HG02852 (cell line): ENCODE results near the gene WT1.

ENCODE experiments used
- ATAC-seq: cut with Tn5 transposase; IDR thresholded peaks from one replicate; pipeline ENCODE4 v1.9.1; 2021; ENCODE audit warnings: mild to moderate bottlenecking, moderate library complexity; ENCODE audit not compliant: unreplicated experiment

WT1 gene

DNA sequence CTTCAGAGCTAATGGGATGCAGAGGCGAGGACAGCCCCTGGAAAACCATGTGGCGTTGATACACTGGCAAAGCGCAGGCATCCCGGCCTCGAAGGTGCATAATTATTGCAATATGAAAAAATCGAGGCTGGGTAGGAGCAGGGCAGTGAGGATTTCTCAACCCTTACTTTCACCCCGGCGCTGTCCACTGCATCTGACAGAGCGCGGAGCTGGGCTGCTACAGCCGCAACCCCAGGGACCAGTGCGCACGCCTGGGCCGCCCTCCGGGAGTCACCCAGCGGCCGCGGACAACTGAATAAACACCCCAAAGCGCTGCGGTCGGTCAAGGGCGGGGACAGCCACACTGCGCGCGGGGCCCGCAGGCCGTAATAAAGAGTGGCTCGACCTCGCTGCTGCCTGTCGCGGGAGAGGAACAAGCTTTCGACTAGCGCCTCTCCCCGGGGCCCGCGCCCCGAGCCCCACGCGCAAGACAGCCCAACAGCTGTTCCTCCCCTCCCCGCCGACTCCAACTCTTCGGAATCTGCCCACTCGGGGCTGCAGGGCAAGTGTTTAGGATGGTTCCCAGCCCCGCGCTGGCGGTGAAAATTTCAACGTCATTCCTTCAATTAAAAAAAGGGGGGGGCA, 3.6 kb upstream of the WT1 start:
- no peak for ATAC-seq

DNA sequence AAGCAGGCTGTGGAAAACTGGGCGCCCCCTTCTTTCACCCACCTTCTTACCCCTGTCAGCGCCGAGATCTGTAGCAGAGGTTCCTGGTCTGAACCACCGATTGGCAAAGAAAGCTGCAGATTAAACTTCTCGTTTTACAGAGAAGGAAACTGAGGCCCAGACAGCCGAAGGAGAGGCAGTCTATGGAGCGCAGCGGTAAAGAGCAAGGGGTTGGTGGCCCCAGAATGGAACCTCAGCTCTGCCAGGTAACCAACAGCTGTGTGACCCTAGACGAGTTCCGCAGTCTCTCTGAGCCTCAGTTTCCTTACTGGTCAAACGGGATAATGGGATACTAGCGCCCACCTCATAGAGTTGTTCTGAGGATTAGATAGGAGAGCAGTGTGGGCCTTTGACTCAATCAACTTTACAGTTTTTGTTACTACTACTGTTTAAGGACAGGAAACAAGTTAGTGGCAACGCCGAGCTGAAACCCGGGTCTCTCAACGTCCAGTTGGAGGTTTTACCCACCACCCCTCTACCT, 3.1 kb upstream of the WT1 start:
- ATAC-seq, result no peak

DNA sequence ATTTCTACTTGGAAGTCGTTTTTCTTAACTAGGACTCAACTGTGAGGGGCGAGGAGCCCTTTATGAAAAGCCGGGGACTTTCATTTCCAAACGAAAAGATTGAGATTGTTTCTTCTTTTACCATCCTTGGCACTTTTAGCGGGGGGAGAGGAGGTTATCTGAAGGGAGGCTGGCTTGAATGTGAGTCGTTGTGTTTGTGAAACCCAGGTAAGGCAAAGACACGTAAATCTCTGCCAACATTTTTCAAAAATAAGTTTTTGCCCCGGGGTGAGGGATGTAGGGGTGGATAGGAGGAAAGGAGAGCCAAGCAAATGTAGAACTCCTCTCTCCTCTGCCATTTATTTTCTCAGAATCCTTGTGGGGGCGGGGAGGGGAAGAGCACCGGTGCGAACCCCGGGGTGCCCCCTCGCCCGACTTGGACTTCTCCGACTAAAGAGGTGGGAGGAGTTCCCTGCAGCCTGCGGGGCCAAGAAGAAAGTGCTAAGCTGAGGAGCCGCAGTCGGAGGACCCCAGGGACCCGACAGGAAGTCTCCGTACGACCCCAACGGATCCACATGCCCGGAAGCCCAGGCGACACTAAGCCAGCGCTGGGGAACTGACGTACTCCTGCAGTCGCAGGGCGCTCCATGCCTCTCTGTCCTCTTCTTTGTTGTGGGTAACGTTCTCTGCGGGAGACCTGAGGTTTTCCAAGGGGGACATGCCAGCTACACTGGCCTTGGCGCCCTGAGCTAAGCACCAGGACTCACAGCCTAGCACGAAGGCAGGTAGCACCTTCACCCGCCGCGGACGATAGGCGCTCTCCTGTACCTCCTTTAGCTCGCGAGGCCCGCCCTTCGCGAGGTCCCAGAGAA, 2.4 kb upstream of the WT1 start:
- no peak for ATAC-seq

DNA sequence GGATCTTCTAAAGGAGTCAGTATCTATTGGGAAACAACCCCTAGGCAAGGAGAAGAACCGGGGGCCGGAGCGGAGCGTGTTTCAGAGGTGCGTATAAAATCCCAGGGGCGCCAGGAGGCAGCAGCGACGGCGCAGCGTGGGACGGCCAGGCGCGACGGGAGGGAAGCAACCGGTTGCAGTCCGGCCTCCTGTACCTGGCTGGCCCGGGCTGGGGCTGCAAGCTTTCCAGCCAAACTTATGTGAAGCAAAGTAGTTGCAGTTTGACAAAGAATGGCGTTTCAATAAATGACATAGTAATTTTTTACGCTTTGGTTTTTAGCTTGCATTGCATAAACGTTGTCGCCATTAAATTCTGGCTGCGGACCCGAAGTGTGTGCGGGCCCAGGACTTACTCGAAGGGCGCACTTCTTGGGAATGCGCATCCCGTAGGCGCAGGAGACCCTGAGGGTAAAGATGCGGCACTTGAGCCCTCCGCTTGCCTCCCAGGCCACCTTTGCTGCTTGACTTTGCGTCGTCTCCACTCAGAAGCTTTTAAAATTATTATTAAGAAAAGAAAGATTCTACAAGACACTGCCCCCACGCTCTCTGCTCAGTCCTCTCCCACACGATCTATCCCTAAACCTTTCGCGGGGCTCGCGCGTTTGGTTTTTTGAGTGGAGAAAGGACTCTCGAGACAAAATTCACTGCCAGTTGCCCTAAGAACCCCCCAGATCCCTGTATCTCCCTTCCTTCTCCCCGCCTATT, 1.6 kb upstream of the WT1 start:
- no peak for ATAC-seq

DNA sequence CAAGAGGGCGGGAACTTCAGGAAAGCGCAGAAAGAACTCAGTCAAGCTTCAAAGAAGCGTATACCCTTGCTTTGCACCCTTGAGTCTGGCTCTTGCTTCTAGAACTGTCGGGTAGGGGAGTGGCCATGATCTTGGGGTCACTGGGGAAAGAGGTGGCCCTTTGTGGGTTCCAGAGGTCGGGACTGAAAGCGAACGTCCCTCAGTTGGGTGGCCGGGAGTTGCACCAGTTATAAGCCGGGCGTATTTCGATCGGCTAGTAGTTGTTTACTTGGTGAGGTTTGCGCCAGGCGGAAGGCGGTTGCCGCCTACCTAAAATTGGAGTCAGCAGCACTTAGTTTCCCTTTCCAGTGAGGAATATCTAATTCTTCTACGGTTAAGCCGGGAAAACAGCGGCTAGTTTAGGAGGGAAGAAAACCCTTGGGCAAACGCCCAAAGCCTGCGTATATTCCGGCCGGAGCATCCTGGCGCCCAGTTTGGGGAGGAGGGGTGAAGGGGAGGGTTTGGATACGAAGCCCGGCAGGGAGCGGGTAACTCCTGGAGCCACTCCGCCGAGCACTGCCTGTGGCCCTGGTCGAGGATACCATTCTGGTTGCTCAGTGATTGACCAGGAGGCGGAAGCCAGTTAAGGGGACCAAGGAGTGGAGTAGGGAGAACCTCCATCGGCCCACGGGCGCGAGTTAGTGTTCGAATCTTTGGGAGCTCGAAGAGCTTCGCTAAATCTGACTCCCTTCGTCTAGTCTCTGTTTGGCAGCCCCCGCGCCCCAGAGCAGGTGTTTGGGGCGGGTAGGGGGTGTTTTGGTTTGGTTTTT, 807 bp upstream of the WT1 start:
- no peak for ATAC-seq

DNA sequence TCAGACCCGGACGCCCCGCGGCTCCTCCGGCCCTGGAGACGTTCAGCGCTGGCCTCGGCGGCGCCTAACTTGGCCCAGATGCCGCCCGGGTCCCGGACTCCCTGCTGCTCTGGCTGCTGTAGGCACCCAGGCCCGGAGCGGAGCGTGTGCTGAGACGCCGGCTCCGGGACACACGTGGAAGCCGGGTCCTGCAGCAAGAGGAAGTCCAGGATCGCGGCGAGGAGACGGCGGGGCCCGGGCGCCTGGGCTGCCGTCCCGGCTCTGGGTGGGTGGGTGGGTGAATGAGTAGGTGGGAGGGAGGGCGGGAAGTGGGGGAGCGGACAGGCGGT, 223 bp downstream of the WT1 start:
- ATAC-seq, result no peak

DNA sequence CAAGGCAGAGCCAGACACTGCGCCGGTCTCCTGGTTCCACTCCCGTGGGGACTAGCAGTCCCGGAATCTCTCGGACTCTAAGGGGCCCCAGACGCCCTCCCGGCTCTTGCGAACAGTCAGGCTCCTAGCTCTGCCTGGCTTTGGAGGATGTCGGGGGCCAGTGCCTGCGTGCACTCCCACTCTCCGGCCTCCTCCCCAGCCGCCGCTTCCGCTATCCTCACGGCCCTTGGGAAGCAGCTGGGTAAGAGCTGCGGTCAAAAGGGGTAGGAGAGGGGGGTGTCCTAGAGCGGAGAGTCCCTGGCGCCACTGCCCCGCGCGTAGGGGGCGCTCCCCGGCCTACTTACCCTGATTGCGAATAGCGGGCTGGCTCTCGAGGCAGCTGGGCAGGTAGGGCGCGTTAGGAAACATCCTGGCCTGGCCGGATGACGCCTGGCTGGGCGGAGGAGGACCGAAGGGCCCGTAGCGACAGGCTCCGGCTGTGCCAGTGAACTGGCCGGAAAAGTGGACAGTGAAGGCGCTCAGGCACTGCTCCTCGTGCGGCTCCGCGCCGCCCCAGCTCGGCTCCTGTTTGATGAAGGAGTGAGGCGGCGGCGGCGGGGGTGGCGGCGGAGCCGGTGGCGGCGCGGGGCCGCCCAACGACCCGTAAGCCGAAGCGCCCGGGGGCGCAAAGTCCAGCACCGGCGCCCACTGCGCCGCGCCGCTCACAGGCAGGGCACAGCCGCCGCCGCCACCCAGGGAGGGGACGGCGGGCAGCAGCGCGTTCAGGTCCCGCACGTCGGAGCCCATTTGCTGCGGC, 785 bp downstream of the WT1 start:
- ATAC-seq, result no peak

DNA sequence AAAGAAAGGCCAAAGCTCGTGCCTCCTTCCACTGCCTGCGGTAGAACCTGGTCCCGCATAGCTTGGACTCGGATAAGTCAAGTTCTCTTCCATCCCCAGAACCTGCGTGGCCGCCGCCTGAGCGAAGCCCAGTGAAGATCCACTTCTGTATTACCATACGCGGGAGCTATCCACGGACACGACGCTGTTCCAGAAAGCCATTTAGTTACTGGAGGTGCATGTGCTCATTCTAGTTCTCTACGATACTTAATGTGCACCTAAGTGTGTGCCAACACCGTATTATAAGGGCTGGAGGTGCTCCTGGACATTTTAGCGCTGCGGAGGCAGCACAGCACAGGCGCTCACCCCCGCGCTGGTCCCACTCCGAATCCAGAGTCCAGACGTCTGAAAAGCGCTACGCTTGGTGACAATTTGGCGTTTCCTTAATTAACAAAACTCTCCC, 1.4 kb downstream of the WT1 start:
- ATAC-seq, result no peak

DNA sequence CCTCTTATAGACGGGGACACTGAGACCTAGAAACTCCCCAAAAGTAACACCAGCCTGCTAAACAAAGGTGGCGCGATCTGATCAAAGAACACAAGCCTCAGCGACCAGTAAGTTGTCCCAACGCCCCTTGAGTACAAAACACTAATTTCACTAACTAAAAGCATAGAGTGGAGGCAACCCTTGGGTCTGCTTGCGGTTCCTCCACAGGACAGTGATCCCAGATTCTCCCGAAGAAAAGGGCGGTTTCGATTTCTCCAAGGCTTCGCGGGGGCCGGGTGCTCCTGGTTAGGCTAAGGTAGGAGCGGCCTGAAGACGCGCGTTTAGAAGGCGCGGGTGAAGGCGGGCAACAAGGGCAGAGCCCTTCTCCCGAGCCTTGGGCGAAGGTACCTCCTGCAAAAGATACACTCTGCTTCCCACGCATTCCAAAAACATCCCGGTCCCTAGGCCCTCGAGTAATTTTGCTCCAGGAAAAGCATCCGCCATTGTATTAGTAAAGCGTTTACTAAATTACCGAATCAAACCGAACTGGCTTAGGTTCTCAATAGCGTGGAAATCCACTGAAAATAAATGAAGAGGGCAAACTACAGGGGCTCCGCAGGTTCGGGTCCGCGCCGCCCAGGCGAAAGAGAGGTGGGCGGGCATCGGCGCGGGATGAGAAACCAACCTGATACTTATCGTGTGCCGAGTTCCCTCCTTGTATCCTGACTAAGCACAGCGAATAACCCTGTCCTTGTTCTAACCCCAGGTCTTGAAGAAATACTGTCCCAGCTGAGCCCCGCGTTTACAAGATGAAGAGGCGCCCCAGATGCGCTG, 2.0 kb downstream of the WT1 start:
- ATAC-seq, result no peak

DNA sequence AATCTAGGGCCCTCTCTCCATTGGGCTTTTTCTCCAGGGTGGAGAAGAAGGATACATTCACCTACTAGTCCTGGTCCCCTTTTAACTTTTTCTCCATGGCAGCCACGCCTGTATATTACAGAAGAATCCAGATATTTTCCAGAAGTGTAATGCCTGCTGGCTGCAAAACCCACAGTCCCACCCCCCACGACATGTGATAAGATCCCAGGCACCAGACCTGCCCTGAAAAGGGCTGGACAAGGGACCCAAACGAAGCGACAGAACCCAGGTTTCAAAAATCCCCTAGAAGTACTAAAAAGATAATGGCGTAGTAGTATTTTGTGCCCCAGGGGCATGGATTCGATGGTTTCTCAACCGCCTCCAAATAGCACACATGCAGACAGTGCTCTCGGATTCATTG, 2.8 kb downstream of the WT1 start:
- ATAC-seq, result no peak

DNA sequence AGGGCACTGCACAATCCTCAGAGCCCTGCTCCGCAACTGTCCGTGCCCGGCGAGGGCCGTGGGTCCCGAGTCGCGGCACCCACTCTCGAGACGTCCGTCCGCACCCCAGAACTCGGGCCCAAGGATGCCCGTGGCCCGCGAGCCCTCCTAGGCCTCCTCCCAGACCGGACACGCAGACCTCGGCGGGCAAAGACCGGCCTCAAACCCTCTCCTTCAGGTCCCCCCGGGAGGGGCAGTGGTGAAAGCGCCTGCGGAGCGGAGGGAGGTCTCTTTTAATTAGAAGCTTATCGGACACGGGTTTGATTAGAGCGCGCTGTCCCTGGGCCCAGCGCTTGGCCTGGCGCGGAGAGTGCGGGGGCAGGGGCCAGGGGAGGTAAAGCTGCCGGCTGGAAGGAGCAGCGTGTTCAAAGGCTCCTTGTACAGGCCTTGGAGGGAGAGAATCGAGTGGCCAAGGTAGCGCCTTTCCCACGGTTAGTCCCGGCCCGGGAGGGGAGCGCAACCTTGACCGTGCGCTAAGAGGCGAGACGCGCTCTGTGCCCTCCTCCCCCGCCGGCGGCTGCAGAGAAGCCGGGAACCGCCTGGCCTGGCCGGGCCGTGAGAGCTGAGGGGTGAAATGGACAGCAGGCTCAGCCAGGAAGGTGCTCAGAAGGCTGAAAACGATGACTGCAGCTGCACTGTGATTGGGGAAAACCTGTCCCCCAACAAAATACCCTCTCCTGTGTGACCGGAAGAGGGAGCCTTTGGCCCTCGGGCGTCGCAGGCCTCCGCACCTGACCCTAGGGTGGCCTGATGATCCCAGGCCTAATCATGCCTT, 4.6 kb downstream of the WT1 start:
- ATAC-seq, result no peak

DNA sequence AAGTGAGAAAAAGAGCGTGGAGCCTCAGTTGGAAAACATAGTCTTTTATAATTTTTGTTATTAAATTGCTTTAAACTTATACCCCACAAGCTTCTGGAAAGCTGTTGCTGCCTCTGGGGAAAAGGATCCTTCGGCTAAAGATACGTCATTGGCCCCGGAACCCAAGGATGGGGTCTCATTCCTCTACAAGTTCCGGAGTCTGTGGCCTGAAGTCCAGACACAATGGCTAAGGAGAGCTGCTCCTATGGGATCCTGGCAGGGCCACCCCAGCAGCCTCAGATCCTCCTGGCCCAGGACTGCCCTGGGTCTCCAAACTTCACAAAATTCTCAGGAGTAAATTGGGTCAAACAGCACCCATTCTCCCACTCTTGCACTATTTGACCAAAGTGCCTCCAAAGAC, 5.9 kb downstream of the WT1 start:
- no peak for ATAC-seq

DNA sequence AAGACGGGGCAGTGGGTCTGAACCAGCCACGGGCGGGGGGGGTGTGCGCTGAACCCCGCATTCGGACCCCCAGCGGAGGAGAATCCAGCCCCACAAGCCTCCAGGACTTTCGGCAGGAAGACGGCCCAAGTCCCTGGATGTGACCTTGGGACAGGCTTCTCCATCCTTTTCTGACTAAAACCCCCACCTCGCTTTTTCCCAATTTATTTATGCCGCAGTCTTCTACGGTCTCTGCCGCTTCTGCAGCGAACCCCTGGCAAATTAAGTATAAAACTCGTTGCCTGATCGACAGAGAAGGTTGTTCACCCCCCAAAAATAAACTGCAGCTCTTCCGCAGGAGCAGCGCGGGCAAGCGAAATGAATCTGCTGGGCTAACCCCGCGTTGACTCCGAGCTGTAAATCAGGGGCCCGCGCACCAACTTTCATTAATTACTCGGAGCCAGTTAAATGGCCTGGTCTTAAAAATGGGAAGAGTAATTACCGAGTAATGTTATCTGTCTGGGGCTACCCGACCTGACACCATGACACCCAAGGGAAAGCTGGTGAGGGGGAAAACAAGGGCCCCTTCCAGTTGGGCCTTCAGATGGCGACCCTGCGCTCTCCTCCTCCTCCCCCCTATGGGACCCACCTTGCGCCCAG, 6.6 kb downstream of the WT1 start:
- ATAC-seq, result no peak

DNA sequence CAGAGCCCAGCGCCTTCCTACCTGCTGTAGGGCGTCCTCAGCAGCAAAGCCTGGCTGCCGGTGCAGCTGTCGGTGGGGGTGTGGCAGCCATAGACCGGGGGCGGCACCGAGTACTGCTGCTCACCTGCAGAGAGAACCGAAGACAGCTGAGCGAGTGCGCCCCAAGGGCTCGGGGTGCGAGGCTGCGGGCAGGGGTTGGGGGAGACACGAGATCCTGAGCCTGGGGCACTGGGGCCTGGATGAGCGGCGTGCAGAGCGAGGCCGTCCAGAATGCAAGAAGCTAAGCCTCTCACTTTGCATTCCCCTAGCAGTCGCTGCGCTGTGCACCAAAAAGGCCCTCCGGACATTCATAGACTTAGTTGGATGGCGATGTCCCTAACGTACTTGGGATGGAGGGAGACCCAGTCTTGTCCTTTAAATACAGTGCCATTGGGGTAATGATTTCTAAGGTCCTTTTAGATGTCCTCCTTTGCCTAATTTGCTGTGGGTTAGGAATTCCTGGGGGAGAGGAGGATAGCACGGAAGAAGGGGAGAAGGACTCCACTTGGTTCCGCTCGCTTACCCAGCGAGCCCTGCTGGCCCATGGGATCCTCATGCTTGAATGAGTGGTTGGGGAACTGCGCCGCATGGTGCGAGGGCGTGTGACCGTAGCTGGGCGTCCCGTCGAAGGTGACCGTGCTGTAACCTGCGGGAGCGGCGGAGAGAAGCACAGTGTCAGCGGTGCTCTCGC, 7.2 kb downstream of the WT1 start:
- ATAC-seq, result no peak

DNA sequence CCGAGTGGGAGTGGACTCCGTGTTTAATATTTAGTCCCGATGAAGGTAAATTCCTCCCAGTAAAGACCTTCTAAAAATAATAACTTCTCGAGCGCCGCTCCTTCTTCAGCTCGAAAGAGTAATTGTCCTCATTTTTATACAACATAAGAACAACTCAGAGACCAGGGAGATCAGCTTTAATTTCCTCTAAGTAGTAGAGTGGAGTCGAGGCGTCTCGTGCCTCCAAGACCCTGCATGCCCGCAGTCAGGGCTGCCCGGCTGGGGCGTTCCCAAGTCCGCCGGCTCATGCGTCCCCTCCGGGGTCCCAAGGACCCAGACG, 7.8 kb downstream of the WT1 start:
- ATAC-seq, result no peak

DNA sequence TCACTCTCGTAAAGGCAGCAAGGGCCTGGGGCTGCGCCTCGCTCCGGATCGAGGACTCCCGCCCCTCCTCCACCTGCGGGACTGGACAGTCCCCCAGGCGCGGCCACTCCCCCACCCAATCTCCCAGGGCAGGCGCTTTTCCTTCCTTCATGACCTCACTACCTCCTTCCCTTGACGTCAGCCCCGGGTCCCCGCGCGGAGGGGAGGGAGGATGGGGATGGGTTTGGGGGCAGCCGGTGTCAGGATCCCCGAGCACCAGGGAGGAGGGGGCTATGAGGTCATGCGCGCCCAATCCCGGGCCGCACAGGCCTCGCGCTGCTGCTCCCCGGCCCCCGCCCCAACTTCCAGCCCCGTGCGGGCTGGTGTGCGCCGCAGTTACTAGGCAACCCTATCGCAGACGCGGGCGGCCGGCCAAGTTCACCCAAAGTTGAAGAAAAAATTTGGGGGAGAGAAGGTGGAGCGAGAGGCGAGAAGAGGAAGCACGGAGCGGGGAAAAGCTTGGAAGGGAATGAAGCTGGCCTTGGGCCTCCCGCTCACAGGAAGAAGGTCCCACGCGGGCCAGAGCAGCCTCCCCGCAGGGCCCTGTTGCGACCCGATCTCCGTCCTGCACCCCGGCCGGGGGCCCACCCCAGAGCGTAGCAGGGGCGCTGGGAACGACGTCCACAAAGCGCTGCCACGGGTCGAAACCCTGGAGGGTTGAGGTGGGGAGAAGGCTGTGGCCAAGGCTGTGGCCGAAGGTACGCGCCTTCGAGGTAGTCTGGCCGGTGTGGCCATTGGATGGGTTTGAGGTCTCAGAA, 8.3 kb downstream of the WT1 start:
- ATAC-seq, result no peak

DNA sequence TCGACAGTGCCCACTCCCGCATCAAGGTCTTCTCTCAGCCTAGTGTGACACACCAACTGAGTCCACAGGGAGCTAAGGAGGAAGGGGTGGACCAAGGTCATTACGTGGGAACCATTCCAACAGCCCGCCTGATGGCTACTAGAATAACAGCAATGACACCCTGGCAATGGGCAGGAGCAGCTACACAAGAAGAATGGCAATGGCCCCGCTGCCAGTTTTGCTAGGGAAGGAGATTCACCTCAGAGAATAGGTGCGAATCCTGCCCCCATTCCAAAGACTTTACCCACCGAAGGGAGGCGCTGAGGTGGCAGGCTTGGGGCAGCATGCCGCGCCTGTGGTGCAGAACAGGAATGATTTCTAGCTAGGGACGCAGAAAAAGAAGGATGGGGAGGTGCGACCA, 9.1 kb downstream of the WT1 start:
- ATAC-seq, result no peak
